IMR-90 (cell line): Measurements from ENCODE around the gene ARMC9. TPM values are rescaled to one million over a fixed set of nuclear protein-coding genes. Genes with fewer than 3 reads are reported as not detected.

ENCODE experiments used
- ATAC-seq: fragments of 200-7000 bp; cut with Tn5 transposase; 2 replicates; pipeline ENCODE4 v1.9.1; 2020; ENCODE audit warnings: low read depth, mild to moderate bottlenecking, moderate library complexity
- BruUV-seq: library from RNA; stranded (reverse); fragments of 400-500 nt; replicated peaks from 2 replicates; lab custom pipeline; 2021; lab: Mats Ljungman, UMichigan
- CTCF ChIA-PET: fragments of 300-600 bp; formaldehyde crosslinking; extraction: SDS; loops from one replicate; lab custom pipeline; 2021; ENCODE audit warnings: antibody characterized with exemption; lab: Yijun Ruan, JAX
- POLR2A ChIA-PET: fragments of 300-600 bp; sonication (Branson Sonifier 250); formaldehyde crosslinking; loops from one replicate; lab custom pipeline; 2022; ENCODE audit warnings: antibody characterized with exemption; ENCODE audit not compliant: unreplicated experiment; lab: Charles Lee
- DNase-seq: peaks from one replicate; pipeline ENCODE4 v3.0.0; 2013
- H2AFZ ChIP-seq: replicated peaks from 2 replicates; pipeline ENCODE3; 2013; ENCODE audit warnings: low read length, mild to moderate bottlenecking; ENCODE audit not compliant: poor library complexity
- H2AK5ac ChIP-seq: 2 replicates; pipeline ENCODE4 v1.6.1; 2013; ENCODE audit warnings: low read depth, low read length, inconsistent platforms
- H2AK9ac ChIP-seq: replicated peaks from 2 replicates; pipeline ENCODE3; 2013; ENCODE audit warnings: mild to moderate bottlenecking, low read depth, low read length, moderate library complexity; ENCODE audit not compliant: poor library complexity
- H2BK120ac ChIP-seq: 2 replicates; pipeline ENCODE4 v1.6.1; 2013; ENCODE audit warnings: low read depth, low read length, inconsistent platforms
- H2BK15ac ChIP-seq: 3 replicates; pipeline ENCODE4 v1.6.1; 2013; ENCODE audit warnings: low read depth, low read length, inconsistent platforms
- H2BK20ac ChIP-seq: 2 replicates; pipeline ENCODE4 v1.6.1; 2013; ENCODE audit warnings: low read depth, mild to moderate bottlenecking, inconsistent platforms, low read length, moderate library complexity
- H2BK5ac ChIP-seq: 2 replicates; pipeline ENCODE4 v1.6.1; 2013; ENCODE audit warnings: mild to moderate bottlenecking, low read depth, low read length, inconsistent platforms; ENCODE audit not compliant: poor library complexity, severe bottlenecking
- H3K14ac ChIP-seq: replicated peaks from 2 replicates; pipeline ENCODE4 v1.6.1; 2013; ENCODE audit warnings: low read depth, low read length, inconsistent platforms
- H3K18ac ChIP-seq: 2 replicates; pipeline ENCODE4 v1.6.1; 2013; ENCODE audit warnings: low read depth, low read length, control low read depth
- H3K23ac ChIP-seq: 2 replicates; pipeline ENCODE4 v1.6.1; 2013; ENCODE audit warnings: low read depth, low read length, inconsistent platforms
- H3K27ac ChIP-seq: 2 replicates; pipeline ENCODE4 v1.5.1; 2013; ENCODE audit warnings: mild to moderate bottlenecking, control low read depth, low read length; ENCODE audit not compliant: insufficient read depth
- H3K27me3 ChIP-seq: 2 replicates; pipeline ENCODE4 v1.6.1; 2013; ENCODE audit warnings: low read length; ENCODE audit not compliant: control insufficient read depth, insufficient read depth
- H3K36me3 ChIP-seq: 2 replicates; pipeline ENCODE4 v1.6.1; 2013; ENCODE audit warnings: low read length, mixed read lengths; ENCODE audit not compliant: control insufficient read depth, insufficient read depth
- H3K4ac ChIP-seq: 2 replicates; pipeline ENCODE4 v1.6.1; 2013; ENCODE audit warnings: low read depth, low read length, inconsistent platforms
- H3K4me1 ChIP-seq: 2 replicates; pipeline ENCODE4 v1.6.1; 2013; ENCODE audit warnings: low read length, mixed read lengths; ENCODE audit not compliant: control insufficient read depth, insufficient read depth
- H3K4me2 ChIP-seq: 2 replicates; pipeline ENCODE4 v1.6.1; 2013; ENCODE audit warnings: low read depth, mild to moderate bottlenecking, control low read depth, low read length, moderate library complexity
- H3K4me3 ChIP-seq: 2 replicates; pipeline ENCODE4 v1.5.1; 2013; ENCODE audit warnings: low read depth, mild to moderate bottlenecking, control low read depth, low read length, moderate library complexity; ENCODE audit not compliant: insufficient read depth
- H3K56ac ChIP-seq: 2 replicates; pipeline ENCODE4 v1.6.1; 2013; ENCODE audit warnings: low read length, inconsistent platforms; ENCODE audit not compliant: insufficient read depth; ENCODE audit errors: extremely low read depth
- H3K79me1 ChIP-seq, 2 experiments: 2 replicates each; pipeline ENCODE4 v1.6.1; 2013; ENCODE audit warnings: low read length in 2 of 2, inconsistent platforms in 1 of 2, low read depth in 1 of 2
- H3K9ac ChIP-seq: 2 replicates; pipeline ENCODE4 v1.6.1; 2013; ENCODE audit warnings: low read depth, low read length, control low read depth
- H3K9me1 ChIP-seq: 2 replicates; pipeline ENCODE4 v1.6.1; 2013; ENCODE audit warnings: low read length, inconsistent platforms; ENCODE audit not compliant: insufficient read depth
- H3K9me3 ChIP-seq: 2 replicates; pipeline ENCODE4 v1.6.1; 2013; ENCODE audit warnings: low read length; ENCODE audit not compliant: control insufficient read depth, insufficient read depth
- H4K20me1 ChIP-seq: 2 replicates; pipeline ENCODE4 v1.6.1; 2013; ENCODE audit warnings: low read length, inconsistent platforms; ENCODE audit not compliant: insufficient read depth
- H4K5ac ChIP-seq: 2 replicates; pipeline ENCODE4 v1.6.1; 2013; ENCODE audit warnings: mild to moderate bottlenecking, low read depth, low read length, control low read depth
- H4K8ac ChIP-seq, 2 experiments: 2 replicates each; pipeline ENCODE4 v1.6.1; 2013; ENCODE audit warnings: low read depth in 2 of 2, low read length in 2 of 2, control low read depth in 1 of 2, inconsistent platforms in 1 of 2
- H4K91ac ChIP-seq: 2 replicates; pipeline ENCODE4 v1.6.1; 2013; ENCODE audit warnings: low read depth, low read length, inconsistent platforms; ENCODE audit not compliant: insufficient read depth
- CTCF ChIP-seq: conservative IDR thresholded peaks from 2 replicates; pipeline ENCODE4 v1.5.1; 2012; ENCODE audit warnings: mild to moderate bottlenecking, low read depth, low read length, improper control_type of control experiment
- SMC3 ChIP-seq: fragments of 150-350 bp; IDR thresholded peaks from 2 replicates; pipeline ENCODE4 v1.6.1; 2016; ENCODE audit warnings: low read depth, mild to moderate bottlenecking, antibody characterized with exemption, low read length, moderate library complexity
- WGBS, 2 experiments: methylation state at CpG; one replicate each; pipeline versions ENCODE4 v1.1.5 to v1.1.7; 2013; ENCODE audit warnings: missing lambda C conversion rate in 2 of 2; ENCODE audit not compliant: insufficient read length in 1 of 2; ENCODE audit errors: extremely low coverage in 2 of 2; 5-methylcytosine and 5-hydroxymethylcytosine counted together
- dilution Hi-C: fragments of 300-500 bp; cut with HindIII; formaldehyde crosslinking; loops from one replicate; pipeline ENCODE4 v1.14.3; 2018; ENCODE audit warnings: low sequenced_read_pairs; ENCODE audit not compliant: unreplicated experiment
- in situ Hi-C: fragments of 300-500 bp; cut with MboI; formaldehyde crosslinking; loops from 3 replicates; pipeline ENCODE4 v1.14.3; 2019; ENCODE audit warnings: low sequenced_read_pairs, inconsistent platforms, mixed read lengths
- intact Hi-C: fragments of 100-400 bp; cut with micrococcal nuclease; formaldehyde crosslinking; loops from 2 replicates; pipeline ENCODE4 v1.10.0; 2022
- polyA plus RNA-seq, 3 experiments: library from polyadenylated mRNA; depleted of rRNA; stranded (reverse); fragments of >200 nt; gene quantifications; 2 replicates each; pipeline ENCODE4 v1.2.3, GENCODE V29; 2012; ENCODE audit warnings: low replicate concordance in 1 of 3
- total RNA-seq: library from RNA; depleted of rRNA; stranded (reverse); fragments of >200 nt; gene quantifications from 2 replicates; pipeline ENCODE4 v1.2.3, GENCODE V29; 2012

Gene ARMC9
- total and polyA plus RNA-seq, 2 of the 4 experiments (the other 2 are of a cell fraction) = 36.0 to 46.6 TPM

GRCh38 chr2:231410293-231411004 is 212.0 kb downstream of the ARMC9 start:
- H2BK15ac ChIP-seq = peak overlapping the region; percentile 84; the same call in 2 of the 3 replicates
- intact Hi-C loops = no loop called here
- no peak overlapping the region for H3K27ac ChIP-seq
- no peaks in the 10 kb centered on the region; the same call in 1 of the 2 replicates for H3K9me1 ChIP-seq
- H2AK9ac ChIP-seq = no peak overlapping the region
- H3K36me3 ChIP-seq = no peaks in the 10 kb centered on the region
- BruUV-seq = no TSS peak
- H3K9me3 ChIP-seq = no peaks in the 10 kb centered on the region
- ChIA-PET POLR2A (no interaction called here), CTCF (interaction anchor here (0.8 kb wide), 1 partner anchor 53 kb away, joined by 4 read pairs; no protein-coding TSS in a partner anchor)
- no peak for TF ChIP-seq SMC3
- peak; percentile 21; the same call in 1 of the 2 replicates for TF ChIP-seq CTCF
- H4K91ac ChIP-seq = peak overlapping the region; percentile 53
- WGBS, 2 experiments = 27% methylated on average over 2 of the region's 6 CpGs; no CpG with 5 or more reads in 1 of the 2 experiments
- H2BK20ac ChIP-seq = peak overlapping the region; percentile 83
- H3K27me3 ChIP-seq = no peaks in the 10 kb centered on the region
- no peaks in the 10 kb centered on the region for H3K79me1 ChIP-seq
- H3K4me3 ChIP-seq = no peak overlapping the region
- no peak overlapping the region for H4K5ac ChIP-seq
- H3K56ac ChIP-seq = no peak overlapping the region
- peak overlapping the region; percentile 87 for H3K14ac ChIP-seq
- no peak overlapping the region for H3K18ac ChIP-seq
- no peak overlapping the region for H3K9ac ChIP-seq
- peak overlapping the region; percentile 66; the same call in 1 of the 2 replicates for H3K4ac ChIP-seq
- peak overlapping the region; percentile 33 for H2BK120ac ChIP-seq
- dilution Hi-C loops = no loop called here
- in situ Hi-C loops = loop anchor here (5.0 to 10.0 kb wide), 3 partner anchors 113 to 306 kb away; no protein-coding TSS in a partner anchor
- DNase-seq (no peak), ATAC-seq (no peak)
- H3K23ac ChIP-seq = peak overlapping the region; percentile 60; the same call in 1 of the 2 replicates
- H2AFZ ChIP-seq = no peak overlapping the region
- H3K4me2 ChIP-seq = no peak overlapping the region
- H2AK5ac ChIP-seq = 0 out of 2 replicates have a peak overlapping the region, but pooled peaks have one; percentile 43
- H2BK5ac ChIP-seq = no peak overlapping the region
- H3K4me1 ChIP-seq = peaks cover 7% of the 10 kb centered on the region
- H4K20me1 ChIP-seq = no peaks in the 10 kb centered on the region
- H4K8ac ChIP-seq = peak overlapping the region in 1 of 2 experiments; percentile 32; a peak in 1 of 4 replicates
